DMS114 treated with DMSO at 0.1 percent for 48 hours (cell line): Measurements from ENCODE around the gene PLXND1.

Experiments used
- DNase-seq: peaks from one replicate; lab custom pipeline; 2025; ENCODE audit not compliant: unreplicated experiment; lab: John Stamatoyannopoulos, UW

PLXND1 gene

DNA sequence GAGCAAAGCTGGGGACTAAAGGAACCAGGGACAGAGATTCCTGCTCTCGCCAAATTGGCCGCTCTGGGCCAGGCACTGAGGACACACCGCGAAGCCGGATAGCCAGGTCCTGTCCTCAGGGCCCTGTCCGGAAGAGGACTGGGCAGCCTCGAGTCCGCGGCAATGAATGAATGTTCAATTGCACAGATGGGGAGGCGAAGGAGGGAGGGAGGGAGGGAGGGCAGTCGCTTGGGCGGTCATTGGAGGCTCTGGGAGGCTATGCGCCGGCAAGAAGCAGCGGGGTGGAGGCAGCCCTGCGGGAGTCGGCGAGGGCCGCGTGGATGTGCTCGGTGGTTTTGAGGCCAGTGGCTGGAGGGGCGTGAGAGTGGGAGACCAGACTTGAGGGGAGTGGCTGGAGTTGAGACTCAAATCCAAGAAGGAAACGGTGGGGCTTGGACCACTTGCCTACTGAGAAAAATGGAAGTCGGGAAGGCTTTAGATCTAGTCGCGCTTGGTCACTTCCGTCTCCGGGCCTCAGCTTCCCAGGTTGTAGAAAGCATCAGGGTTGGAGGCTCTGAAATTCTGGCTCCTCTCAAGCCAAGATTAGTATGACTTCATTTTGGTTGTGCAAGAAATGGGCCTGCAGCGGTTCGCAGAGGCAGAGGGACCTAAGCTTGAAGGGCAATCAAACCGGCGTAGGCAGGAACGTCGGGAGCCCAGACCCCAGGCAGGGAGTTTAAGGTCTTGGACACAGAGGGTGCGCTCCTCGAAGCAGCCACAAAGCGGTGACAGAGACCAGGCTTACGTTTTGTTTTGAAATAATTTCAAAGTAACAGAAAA is 21.1 kb upstream of the PLXND1 start:
- peak; percentile 55 for DNase-seq

DNA sequence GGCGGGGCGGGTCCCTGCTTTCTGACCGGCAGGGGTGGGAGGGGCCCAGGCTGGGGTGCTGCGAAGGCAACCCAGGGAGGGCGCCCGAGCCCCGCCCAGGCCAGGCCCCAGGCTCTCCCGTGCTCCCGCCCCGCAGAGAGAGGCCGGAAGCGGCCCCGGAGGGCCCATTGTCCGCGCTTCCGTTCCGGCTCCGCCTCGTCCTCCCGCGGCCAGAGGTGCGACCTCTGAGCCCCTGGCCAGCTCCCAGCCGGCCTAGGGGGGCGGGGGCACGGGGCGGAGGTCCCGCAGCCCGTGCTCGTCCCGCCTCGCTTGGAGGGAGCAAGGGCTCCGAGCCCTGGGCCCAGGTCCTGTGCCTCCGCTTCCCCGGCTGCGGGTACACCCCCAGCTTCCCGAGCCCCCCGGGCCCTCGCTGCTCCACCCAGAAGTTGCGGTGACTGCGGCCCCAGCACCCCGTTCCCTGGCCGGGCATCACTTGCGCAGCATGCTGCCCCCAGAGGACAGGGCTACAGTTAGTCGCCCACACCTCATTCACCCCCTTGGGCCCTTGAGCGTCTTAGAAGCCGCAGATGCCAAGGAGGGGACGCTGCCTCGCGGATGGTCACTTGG is 20.4 kb upstream of the PLXND1 start:
- no peak for DNase-seq

GRCh38 chr3:129625072-129625874 is 18.8 kb upstream of the PLXND1 start:
- no peak for DNase-seq

GRCh38 chr3:129624347-129625071 is 18.0 kb upstream of the PLXND1 start:
- DNase-seq = no peak

DNA sequence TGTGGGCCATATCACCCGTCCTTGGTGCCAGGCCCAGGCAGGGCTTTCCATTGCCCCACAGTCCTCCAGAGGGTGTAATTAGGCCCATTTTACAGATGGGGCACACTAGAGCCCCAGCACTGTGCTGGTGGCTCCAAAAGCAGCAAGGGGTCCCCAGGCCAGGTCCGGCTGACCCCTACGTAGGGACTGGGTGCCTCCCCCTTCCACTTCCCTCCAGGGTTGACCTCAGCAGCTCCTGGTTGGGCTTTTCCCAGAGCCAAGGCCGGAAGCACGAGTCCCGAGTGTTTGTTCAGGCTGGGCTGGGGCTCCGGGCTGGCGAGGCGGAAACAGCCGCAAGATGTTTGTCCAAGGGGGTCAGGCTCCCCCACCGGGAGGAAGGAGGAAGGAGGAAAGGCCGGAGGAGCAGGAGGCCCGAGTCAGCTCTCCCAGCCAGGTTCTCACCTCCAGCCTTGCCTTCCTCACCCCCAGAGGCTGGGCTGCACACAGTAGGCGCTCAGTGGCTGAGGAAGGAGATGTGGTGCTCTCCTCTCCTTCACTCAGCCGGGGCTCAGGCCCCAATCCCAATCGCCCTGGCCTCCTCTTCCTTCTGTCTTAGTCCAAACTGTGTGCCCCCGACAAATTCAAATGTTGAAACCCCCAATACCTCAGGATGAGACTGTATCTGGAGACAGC is 17.1 kb upstream of the PLXND1 start:
- no peak for DNase-seq

- no peak for DNase-seq
These were observed 16.5 kb upstream of the PLXND1 start for GRCh38 chr3:129622933-129623332.

DNA sequence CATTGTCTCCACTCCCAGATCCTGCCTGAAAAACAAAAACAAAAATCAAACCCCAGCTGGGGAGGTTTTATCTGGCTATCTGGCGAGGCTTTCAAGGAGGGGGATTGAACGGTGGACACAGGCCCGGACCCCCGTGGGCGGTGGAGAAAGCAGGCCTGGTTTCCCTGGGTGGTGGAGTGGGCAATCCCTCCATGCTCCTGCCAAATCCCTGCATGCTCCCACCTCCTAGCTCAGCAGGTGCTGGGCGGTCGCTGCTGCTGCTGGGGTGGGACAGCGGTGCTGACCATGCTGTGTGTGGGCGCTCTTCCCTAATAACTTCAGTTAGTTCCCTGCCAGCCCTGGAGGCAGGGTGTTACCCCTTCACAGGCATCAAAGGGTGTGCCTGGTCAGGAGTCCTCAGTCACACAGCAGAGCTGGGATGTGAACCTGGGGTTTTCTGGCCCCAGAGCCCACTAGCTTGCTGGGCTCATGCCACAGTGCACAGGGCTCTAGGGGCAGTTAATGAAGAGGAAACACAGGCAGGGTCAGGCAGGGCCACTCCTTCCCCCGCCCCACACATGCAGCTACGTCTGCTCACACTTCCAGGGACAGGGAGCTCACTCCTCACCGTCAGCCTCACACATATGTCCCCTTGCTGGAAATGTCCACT is 15.9 kb upstream of the PLXND1 start:
- DNase-seq = no peak

DNA sequence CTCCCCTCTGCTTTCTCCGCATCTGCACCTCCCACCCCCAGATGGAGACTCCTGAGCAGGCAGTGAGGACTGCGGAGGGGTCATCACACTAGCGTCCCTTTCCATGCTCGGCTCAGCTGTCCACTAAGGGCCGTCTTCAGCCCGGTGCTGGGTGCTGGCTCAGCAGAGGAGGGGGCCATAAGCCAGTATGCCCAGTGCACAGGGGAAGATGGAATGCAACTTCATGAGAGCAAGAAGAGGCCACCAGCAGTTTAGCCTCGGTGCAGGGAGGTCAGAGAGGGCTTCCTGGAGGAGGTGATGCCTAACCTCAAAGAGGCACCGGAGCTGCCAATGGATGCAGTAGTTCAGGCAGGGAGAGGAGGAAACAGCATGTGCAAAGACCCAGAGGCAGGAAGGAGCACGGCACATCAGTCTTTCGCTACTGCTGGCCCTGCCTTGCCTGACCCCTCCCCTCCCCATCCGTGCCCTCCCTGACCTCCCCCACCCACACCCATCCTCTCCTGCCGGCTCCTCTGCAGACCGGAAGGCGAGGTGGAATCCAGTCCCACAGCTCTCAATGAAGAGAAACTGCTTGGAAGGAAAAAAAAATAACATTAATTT is 15.2 kb upstream of the PLXND1 start:
- DNase-seq = no peak

DNA sequence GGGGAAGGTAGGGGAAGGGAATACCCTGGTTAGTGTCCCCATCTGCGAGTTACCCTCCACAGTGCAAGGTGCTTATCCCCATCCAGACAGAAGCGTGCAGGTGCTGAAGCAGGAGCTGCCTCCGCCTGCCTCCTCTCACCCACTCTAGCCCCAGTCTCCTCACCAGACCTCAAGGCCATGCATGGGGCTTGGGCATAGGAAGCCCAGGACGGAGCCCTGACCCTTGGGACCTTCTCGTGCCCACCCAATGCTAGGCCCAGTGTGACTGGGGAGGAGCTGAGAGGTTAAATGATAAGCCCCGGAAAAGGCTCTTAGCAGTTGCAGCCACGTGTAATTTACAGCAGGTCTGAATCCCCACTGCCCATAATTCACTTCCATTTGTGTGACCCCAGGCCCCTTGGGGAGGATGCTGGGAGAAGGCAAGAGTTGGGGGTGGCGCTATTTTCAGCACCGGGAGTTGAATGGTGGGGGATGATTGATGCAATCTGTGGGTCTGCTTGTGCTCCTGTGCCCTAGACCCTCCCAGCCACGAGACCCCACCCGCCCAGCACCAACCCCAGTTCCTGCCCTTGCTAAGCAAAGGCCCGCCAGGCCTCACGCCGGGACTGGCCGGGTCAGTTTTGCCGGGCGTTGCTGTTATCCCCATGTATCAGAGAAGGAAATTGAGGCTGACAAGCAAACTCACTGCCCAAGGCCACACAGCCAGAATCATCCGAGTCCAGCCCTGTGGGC is 14.5 kb upstream of the PLXND1 start:
- no peak for DNase-seq

- DNase-seq = no peak
These were observed 13.3 kb upstream of the PLXND1 start for GRCh38 chr3:129619726-129620162.

DNA sequence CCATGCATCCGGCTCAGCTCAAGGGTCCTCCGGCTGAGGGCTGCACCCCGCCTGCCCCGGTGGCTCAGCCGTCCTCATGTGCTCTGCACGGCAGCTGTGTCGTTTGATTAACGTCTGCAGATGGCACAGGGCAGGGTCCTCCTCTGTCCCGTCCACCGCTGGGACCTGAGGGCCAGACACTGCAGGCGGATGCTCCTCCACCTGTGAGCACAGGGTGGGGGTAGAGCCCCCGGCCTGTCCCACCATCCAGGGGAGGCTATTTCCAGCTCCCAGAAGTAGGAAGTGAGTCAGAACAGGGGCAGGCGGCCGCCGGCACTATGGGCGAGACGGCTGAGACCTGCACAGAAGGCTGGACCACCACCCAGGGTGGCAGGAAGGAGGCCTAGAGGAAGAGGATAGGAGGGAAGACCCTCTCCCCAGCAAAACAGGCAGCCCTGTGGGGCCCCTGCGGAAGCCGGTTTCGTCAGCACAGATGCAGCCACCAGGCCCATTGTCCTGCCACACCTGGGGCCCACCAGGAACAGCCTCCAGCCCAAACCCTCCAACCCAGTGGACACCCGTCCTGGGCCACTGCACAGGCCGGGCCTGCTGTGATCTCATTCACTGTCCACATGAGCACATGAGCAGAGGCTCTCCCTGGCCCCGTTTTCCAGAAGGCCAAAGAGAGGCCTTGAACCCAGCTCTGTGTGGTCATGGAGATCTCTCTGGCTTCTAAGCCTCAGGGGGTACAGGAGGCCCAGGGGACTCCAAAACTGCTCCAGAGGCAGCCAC is 12.6 kb upstream of the PLXND1 start:
- no peak for DNase-seq

- DNase-seq = no peak
These were observed 11.8 kb upstream of the PLXND1 start for GRCh38 chr3:129618186-129618820.

DNA sequence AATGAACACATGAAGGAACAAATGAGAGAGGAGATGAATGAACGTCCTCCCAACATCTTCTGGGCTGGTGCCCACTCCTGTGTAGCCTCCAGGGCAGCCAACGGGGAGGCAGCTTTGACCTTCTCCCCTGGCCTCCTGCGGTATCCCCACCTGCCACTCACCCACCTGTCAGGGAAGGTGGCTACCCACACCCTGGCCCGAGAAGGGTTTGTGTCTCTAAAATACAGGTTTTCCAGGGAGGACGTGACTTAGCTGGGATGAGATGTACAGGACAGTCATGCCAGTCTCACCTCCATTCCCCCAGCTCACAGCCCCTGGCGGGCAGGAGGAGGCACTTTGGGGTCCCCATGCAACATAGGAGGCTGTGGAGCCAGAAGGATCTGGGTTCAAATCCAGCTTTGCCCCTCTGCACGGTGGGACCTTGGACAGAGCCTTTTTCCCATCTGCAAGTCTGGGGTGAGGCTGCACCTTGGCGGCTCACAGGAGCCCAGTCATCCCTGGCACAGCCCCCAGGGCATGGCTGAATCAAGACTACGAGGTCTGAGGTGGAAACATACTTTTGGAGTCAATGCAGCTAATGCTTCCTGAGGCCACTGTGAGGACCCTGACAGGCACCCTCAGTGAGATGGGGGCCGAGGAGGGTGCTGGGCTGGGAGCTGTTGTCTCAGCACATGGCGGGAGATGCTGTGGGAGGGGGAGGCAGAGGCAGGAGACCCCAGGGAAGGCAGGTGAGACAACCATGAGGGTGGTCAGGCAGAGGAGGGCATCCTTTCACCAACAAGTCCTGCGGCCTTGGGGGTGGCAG is 11.1 kb upstream of the PLXND1 start:
- no peak for DNase-seq

DNA sequence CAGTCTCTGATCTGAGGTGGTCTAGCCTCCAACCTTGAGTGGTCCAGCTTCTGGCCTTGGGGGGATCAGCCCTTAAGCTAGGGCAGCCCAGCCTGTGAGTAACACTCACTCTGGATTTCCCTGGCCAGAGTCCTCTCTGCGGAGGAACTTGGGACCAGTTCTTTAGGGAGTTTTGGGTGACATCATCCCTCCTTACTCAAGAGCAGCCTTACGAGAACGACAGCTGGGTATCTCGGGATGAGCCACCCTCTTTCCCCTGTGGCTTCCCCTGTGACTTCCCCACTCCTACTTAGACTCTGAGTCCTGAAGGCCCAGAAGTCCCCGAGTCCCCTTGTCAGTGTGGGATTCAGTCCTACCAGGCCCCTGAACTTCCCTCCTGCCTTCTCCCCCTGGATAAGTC is 10.2 kb upstream of the PLXND1 start:
- no peak for DNase-seq

DNA sequence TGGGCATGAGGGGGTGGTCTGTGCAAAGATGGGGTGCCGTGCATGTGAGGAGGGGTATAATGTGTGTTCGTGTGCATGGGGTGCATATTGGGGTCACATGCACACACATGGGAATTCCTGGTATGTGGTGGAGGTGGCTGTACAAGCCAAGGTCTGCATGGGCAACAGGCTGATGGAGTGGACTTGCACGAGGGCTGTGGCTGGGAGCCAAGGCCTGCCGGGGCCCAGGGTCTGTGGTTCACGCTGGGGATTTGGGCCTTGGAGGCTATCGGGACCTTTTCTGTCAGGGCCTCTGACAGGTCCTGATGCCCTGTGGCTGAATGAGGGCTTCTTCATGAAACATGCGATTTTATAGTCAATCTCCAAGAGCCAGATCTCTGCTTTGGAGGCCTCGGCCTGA is 9.8 kb upstream of the PLXND1 start:
- DNase-seq = no peak

DNA sequence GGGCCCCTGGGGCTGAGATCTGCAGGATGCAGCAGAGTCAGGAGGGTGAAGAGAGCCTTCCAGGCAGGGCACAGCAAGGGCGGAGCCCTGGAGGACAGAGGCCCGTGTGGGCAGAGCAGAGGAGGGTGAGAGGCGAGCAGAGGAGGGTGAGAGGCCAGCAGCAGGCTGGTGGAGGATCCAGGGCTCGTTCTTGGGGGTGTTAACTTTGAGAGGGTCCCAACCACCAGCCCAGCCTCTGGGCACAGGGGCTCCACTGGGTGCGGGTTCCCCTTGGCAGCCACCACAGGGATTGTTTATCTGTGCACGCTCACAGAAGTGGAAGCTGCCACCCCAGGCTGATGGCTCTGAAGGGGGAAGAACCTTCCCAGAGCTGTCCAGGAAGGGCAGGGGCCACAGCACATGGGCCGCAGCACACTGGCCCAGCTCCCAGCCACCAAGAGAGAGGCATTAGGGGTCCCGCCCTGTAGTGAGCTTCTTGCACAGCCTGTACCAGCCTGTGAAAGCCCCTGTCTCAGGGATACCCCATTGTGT is 9.3 kb upstream of the PLXND1 start:
- no peak for DNase-seq

GRCh38 chr3:129614927-129615363 is 8.5 kb upstream of the PLXND1 start:
- no peak for DNase-seq
